PC-9 (cell line): ENCODE measurements around the gene TERC.

Experiments
- CTCF ChIP-seq: fragments of 200-600 bp; sonication (generic); conservative IDR thresholded peaks from 2 replicates; pipeline ENCODE4 v1.6.1; 2017; ENCODE audit warnings: mixed run types, antibody characterized with exemption, mild to moderate bottlenecking, moderate library complexity
- EZH2 ChIP-seq: fragments of 200-600 bp; sonication (generic); IDR thresholded peaks from 2 replicates; pipeline ENCODE4 v1.8.0; 2017; ENCODE audit warnings: antibody characterized with exemption, low read depth

GRCh38 chr3:169739067-169739466 lies 25.8 kb downstream of the TERC start:
- TF ChIP-seq EZH2 (no peak), CTCF (no peak)
